GM23338 (cell line): ENCODE results near the gene LRRFIP1. TPM values are rescaled to one million over a fixed set of nuclear protein-coding genes. Genes with fewer than 3 reads are reported as not detected.

Experiments used
- ATAC-seq: fragments of 200-7000 bp; cut with Tn5 transposase; 3 replicates; pipeline ENCODE4 v1.9.1; 2020
- DNase-seq: peaks from one replicate; pipeline ENCODE4 v3.0.0-alpha.2; 2015; ENCODE audit warnings: low spot score
- H2AFZ ChIP-seq: fragments of 200-600 bp; sonication (generic); 2 replicates; pipeline ENCODE4 v1.8.0; 2016; ENCODE audit warnings: antibody characterized with exemption, mild to moderate bottlenecking, moderate library complexity
- H3F3A ChIP-seq: fragments of 200-600 bp; sonication (generic); replicated peaks from 2 replicates; pipeline ENCODE4 v1.8.0; 2017; ENCODE audit warnings: antibody characterized with exemption, mixed run types, low read depth
- H3K27ac ChIP-seq: fragments of 200-600 bp; sonication (generic); 2 replicates; pipeline ENCODE4 v1.6.1; 2016; ENCODE audit warnings: low read depth
- H3K27me3 ChIP-seq: fragments of 200-600 bp; sonication (generic); 2 replicates; pipeline ENCODE4 v1.8.0; 2016; ENCODE audit warnings: mild to moderate bottlenecking, mixed run types, moderate library complexity; ENCODE audit not compliant: insufficient read depth
- H3K36me3 ChIP-seq: fragments of 200-600 bp; sonication (generic); 2 replicates; pipeline ENCODE4 v1.8.0; 2016; ENCODE audit warnings: mild to moderate bottlenecking; ENCODE audit not compliant: insufficient read depth
- H3K4me1 ChIP-seq: fragments of 200-600 bp; sonication (generic); 2 replicates; pipeline ENCODE4 v1.8.0; 2016; ENCODE audit warnings: mild to moderate bottlenecking, moderate library complexity; ENCODE audit not compliant: insufficient read depth
- H3K4me2 ChIP-seq: fragments of 200-600 bp; sonication (generic); 2 replicates; pipeline ENCODE4 v1.7.1; 2017; ENCODE audit warnings: mixed run types
- H3K4me3 ChIP-seq: fragments of 200-600 bp; sonication (generic); 2 replicates; pipeline ENCODE4 v1.6.1; 2016; ENCODE audit warnings: mixed run types
- H3K79me2 ChIP-seq: fragments of 200-600 bp; sonication (generic); replicated peaks from 2 replicates; pipeline ENCODE4 v1.8.0; 2017; ENCODE audit warnings: mild to moderate bottlenecking; ENCODE audit not compliant: insufficient read depth
- H3K9me2 ChIP-seq: fragments of 200-600 bp; sonication (generic); 2 replicates; pipeline ENCODE4 v1.8.0; 2017; ENCODE audit not compliant: insufficient read depth
- H4K20me1 ChIP-seq: fragments of 200-600 bp; sonication (generic); replicated peaks from 2 replicates; pipeline ENCODE4 v1.8.0; 2017; ENCODE audit warnings: mild to moderate bottlenecking; ENCODE audit not compliant: insufficient read depth
- H3K27ac Mint-ChIP-seq: 2 replicates; pipeline ENCODE4 v1.8.0; 2020; ENCODE audit warnings: inconsistent platforms, mild to moderate bottlenecking, moderate library complexity, mixed read lengths
- H3K27me3 Mint-ChIP-seq: 3 replicates; pipeline ENCODE4 v1.8.0; 2022; ENCODE audit warnings: low read depth, mild to moderate bottlenecking, moderate library complexity, mixed read lengths, inconsistent platforms; ENCODE audit not compliant: insufficient read depth, poor library complexity
- H3K36me3 Mint-ChIP-seq: 3 replicates; pipeline ENCODE4 v1.8.0; 2021; ENCODE audit warnings: low read depth, mild to moderate bottlenecking, inconsistent platforms, moderate library complexity, mixed read lengths
- H3K4me1 Mint-ChIP-seq: 3 replicates; pipeline ENCODE4 v1.8.0; 2020; ENCODE audit warnings: mild to moderate bottlenecking, inconsistent platforms, mixed read lengths
- H3K4me3 Mint-ChIP-seq: 3 replicates; pipeline ENCODE4 v1.8.0; 2021; ENCODE audit warnings: moderate library complexity, mild to moderate bottlenecking, inconsistent platforms, mixed read lengths
- H3K9me3 Mint-ChIP-seq: 3 replicates; pipeline ENCODE4 v1.8.0; 2020; ENCODE audit warnings: moderate library complexity, mild to moderate bottlenecking, inconsistent platforms, mixed read lengths
- ETS1 ChIP-seq: IDR thresholded peaks from 2 replicates; pipeline ENCODE4 v1.6.1; 2016; ENCODE audit warnings: antibody characterized with exemption
- EZH2 ChIP-seq: fragments of 200-600 bp; sonication (generic); IDR thresholded peaks from one replicate; pipeline ENCODE4 v1.8.0; 2017; ENCODE audit warnings: antibody characterized with exemption, mild to moderate bottlenecking, low read depth; ENCODE audit not compliant: unreplicated experiment
- EZH2phosphoT487 ChIP-seq: fragments of 200-600 bp; sonication (generic); IDR thresholded peaks from one replicate; pipeline ENCODE4 v1.8.1; 2018; ENCODE audit warnings: antibody characterized with exemption; ENCODE audit not compliant: unreplicated experiment
- NANOG ChIP-seq: IDR thresholded peaks from 2 replicates; pipeline ENCODE4 v1.6.1; 2016; ENCODE audit warnings: antibody characterized with exemption, borderline replicate concordance
- POLR2AphosphoS5 ChIP-seq: IDR thresholded peaks from 2 replicates; pipeline ENCODE4 v1.6.1; 2016; ENCODE audit warnings: antibody characterized with exemption, low read depth
- STAT1 ChIP-seq: IDR thresholded peaks from one replicate; pipeline ENCODE4 v1.6.1; 2016; ENCODE audit warnings: antibody characterized with exemption; ENCODE audit not compliant: unreplicated experiment
- ZNF114 ChIP-seq: fragments of 250-450 bp; sonication (Bioruptor Pico); IDR thresholded peaks from 2 replicates; pipeline ENCODE4 v1.5.0; 2020; ENCODE audit warnings: mild to moderate bottlenecking, moderate library complexity
- ZNF331 ChIP-seq: fragments of 250-450 bp; sonication (Bioruptor Pico); IDR thresholded peaks from 2 replicates; pipeline ENCODE4 v1.5.0; 2020; ENCODE audit warnings: low read depth, mild to moderate bottlenecking, moderate library complexity
- polyA plus RNA-seq: library from polyadenylated mRNA; unstranded; fragments of >200 nt; fragmentation: Nextera tagmentation; extraction: Ambion mirVana; gene quantifications from 2 replicates; pipeline ENCODE4 v1.2.1, GENCODE V29; 2016
- total RNA-seq: library from RNA; depleted of rRNA; stranded (reverse); fragments of >200 nt; shearing (Covaris generic); gene quantifications from 2 replicates; pipeline ENCODE4 v1.2.3, GENCODE V29; 2014
- TF ChIP-seq, protein P1 (sequence below): fragments of 250-450 bp; sonication (Bioruptor Pico); IDR thresholded peaks from 2 replicates; pipeline ENCODE4 v1.5.0; 2020; ENCODE audit warnings: mild to moderate bottlenecking, moderate library complexity
- TF ChIP-seq, protein P2 (sequence below), 2 experiments: fragments of 200-600 bp in 1 of 2; sonication (generic) in 1 of 2; conservative IDR thresholded peaks; 2 replicates each; pipeline versions ENCODE4 v1.5.1 to v1.6.1; 2016 to 2017; ENCODE audit warnings: antibody characterized with exemption in 2 of 2, low read depth in 2 of 2, mild to moderate bottlenecking in 2 of 2, moderate library complexity in 1 of 2

Gene LRRFIP1
- total and polyA plus RNA-seq, 2 experiments from 2014 or later, result 59.6 to 178 TPM

DNA sequence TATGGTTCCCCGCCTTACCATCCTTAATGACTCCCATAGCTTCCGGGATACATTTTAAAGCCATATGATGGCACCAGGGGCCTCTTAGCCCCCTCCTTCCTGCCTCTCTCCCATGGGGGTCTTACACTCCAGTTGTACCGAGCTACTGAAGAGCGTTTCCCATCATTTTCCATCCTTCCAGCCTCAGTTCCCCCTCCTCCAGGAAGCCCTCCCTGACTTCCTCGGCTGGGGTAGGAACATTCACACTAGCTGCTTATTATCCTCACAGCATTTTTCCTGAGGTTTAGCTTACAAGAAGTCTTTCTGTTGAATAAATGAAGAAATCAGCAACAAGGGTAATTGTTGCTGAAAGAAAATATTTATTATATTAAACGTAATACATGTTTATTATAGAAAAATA lies 41.1 kb downstream of the LRRFIP1 start:
- H3K4me1 Mint-ChIP-seq, result peaks cover 45% of the 10 kb centered on the region
- no peak for ATAC-seq

More for the DNA sequence above, 41.1 kb downstream of the LRRFIP1 start:
- Mint-ChIP-seq H3K27ac (no peak overlapping the region), H3K4me3 (no peak overlapping the region), H3K27me3 (peaks cover 7% of the 10 kb centered on the region), H3K36me3 (no peaks in the 10 kb centered on the region; the same call in 2 of the 3 replicates), H3K9me3 (no peaks in the 10 kb centered on the region)
- no peaks in the 10 kb centered on the region for H3K36me3 ChIP-seq
- peaks cover 32% of the 10 kb centered on the region; the same call in 1 of the 2 replicates for H3K4me1 ChIP-seq
- H2AFZ ChIP-seq, result no peak overlapping the region
- no peaks in the 10 kb centered on the region; the same call in 1 of the 2 replicates for H3K79me2 ChIP-seq
- no peaks in the 10 kb centered on the region for H3K9me2 ChIP-seq
- H3K27ac ChIP-seq, result no peak overlapping the region
- H3K4me3 ChIP-seq, result no peak overlapping the region
- no peaks in the 10 kb centered on the region for H3K27me3 ChIP-seq
- H3K4me2 ChIP-seq, result no peak overlapping the region
- no peak for TF ChIP-seq EZH2phosphoT487
- TF ChIP-seq ZNF331 (CRISPR knock-in tag), result no peak
- no peak for TF ChIP-seq STAT1
- TF ChIP-seq ZNF114 (CRISPR knock-in tag), result no peak
- TF ChIP-seq, protein P1, sequence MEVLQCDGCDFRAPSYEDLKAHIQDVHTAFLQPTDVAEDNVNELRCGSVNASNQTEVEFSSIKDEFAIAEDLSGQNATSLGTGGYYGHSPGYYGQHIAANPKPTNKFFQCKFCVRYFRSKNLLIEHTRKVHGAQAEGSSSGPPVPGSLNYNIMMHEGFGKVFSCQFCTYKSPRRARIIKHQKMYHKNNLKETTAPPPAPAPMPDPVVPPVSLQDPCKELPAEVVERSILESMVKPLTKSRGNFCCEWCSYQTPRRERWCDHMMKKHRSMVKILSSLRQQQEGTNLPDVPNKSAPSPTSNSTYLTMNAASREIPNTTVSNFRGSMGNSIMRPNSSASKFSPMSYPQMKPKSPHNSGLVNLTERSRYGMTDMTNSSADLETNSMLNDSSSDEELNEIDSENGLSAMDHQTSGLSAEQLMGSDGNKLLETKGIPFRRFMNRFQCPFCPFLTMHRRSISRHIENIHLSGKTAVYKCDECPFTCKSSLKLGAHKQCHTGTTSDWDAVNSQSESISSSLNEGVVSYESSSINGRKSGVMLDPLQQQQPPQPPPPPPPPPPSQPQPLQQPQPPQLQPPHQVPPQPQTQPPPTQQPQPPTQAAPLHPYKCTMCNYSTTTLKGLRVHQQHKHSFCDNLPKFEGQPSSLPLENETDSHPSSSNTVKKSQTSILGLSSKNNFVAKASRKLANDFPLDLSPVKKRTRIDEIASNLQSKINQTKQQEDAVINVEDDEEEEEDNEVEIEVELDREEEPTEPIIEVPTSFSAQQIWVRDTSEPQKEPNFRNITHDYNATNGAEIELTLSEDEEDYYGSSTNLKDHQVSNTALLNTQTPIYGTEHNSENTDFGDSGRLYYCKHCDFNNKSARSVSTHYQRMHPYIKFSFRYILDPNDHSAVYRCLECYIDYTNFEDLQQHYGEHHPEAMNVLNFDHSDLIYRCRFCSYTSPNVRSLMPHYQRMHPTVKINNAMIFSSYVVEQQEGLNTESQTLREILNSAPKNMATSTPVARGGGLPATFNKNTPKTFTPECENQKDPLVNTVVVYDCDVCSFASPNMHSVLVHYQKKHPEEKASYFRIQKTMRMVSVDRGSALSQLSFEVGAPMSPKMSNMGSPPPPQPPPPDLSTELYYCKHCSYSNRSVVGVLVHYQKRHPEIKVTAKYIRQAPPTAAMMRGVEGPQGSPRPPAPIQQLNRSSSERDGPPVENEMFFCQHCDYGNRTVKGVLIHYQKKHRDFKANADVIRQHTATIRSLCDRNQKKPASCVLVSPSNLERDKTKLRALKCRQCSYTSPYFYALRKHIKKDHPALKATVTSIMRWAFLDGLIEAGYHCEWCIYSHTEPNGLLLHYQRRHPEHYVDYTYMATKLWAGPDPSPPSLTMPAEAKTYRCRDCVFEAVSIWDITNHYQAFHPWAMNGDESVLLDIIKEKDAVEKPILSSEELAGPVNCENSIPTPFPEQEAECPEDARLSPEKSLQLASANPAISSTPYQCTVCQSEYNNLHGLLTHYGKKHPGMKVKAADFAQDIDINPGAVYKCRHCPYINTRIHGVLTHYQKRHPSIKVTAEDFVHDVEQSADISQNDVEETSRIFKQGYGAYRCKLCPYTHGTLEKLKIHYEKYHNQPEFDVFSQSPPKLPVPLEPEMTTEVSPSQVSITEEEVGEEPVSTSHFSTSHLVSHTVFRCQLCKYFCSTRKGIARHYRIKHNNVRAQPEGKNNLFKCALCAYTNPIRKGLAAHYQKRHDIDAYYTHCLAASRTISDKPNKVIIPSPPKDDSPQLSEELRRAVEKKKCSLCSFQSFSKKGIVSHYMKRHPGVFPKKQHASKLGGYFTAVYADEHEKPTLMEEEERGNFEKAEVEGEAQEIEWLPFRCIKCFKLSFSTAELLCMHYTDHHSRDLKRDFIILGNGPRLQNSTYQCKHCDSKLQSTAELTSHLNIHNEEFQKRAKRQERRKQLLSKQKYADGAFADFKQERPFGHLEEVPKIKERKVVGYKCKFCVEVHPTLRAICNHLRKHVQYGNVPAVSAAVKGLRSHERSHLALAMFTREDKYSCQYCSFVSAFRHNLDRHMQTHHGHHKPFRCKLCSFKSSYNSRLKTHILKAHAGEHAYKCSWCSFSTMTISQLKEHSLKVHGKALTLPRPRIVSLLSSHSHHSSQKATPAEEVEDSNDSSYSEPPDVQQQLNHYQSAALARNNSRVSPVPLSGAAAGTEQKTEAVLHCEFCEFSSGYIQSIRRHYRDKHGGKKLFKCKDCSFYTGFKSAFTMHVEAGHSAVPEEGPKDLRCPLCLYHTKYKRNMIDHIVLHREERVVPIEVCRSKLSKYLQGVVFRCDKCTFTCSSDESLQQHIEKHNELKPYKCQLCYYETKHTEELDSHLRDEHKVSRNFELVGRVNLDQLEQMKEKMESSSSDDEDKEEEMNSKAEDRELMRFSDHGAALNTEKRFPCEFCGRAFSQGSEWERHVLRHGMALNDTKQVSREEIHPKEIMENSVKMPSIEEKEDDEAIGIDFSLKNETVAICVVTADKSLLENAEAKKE (CRISPR knock-in tag), result no peak
- TF ChIP-seq NANOG, result no peak
- no peak for TF ChIP-seq EZH2
- no peak for TF ChIP-seq POLR2AphosphoS5
- TF ChIP-seq ETS1, result no peak
- TF ChIP-seq, protein P2, sequence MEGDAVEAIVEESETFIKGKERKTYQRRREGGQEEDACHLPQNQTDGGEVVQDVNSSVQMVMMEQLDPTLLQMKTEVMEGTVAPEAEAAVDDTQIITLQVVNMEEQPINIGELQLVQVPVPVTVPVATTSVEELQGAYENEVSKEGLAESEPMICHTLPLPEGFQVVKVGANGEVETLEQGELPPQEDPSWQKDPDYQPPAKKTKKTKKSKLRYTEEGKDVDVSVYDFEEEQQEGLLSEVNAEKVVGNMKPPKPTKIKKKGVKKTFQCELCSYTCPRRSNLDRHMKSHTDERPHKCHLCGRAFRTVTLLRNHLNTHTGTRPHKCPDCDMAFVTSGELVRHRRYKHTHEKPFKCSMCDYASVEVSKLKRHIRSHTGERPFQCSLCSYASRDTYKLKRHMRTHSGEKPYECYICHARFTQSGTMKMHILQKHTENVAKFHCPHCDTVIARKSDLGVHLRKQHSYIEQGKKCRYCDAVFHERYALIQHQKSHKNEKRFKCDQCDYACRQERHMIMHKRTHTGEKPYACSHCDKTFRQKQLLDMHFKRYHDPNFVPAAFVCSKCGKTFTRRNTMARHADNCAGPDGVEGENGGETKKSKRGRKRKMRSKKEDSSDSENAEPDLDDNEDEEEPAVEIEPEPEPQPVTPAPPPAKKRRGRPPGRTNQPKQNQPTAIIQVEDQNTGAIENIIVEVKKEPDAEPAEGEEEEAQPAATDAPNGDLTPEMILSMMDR (conservative IDR thresholded peaks at IDR 0.05; ENCODE audit: low read depth in 2 of 2), result no peak
- no peaks in the 10 kb centered on the region for H3F3A ChIP-seq
- DNase-seq, result no peak
- H4K20me1 ChIP-seq, result peaks cover 5% of the 10 kb centered on the region
